IPS-15b (cell line): Measurements from ENCODE around the gene PVR.
"Not testable (repeated sequence)": the region's sequence is repeated elsewhere in the genome, so short reads cannot be mapped to it uniquely, and the experiment has no call there.

Experiments
- H3K27me3 ChIP-seq: one replicate; pipeline ENCODE4 v1.6.1; 2013; ENCODE audit warnings: low read length; ENCODE audit not compliant: control insufficient read depth, insufficient read depth
- H3K36me3 ChIP-seq: one replicate; pipeline ENCODE4 v1.6.1; 2013; ENCODE audit warnings: low read length; ENCODE audit not compliant: control insufficient read depth, insufficient read depth
- H3K4me1 ChIP-seq: one replicate; pipeline ENCODE4 v1.6.1; 2013; ENCODE audit warnings: mild to moderate bottlenecking, low read length; ENCODE audit not compliant: control insufficient read depth, insufficient read depth
- H3K4me3 ChIP-seq: one replicate; pipeline ENCODE4 v1.5.1; 2013; ENCODE audit warnings: low read depth, low read length
- H3K9ac ChIP-seq: one replicate; pipeline ENCODE4 v1.6.1; 2013; ENCODE audit warnings: low read depth, mild to moderate bottlenecking, low read length
- H3K9me3 ChIP-seq: one replicate; pipeline ENCODE4 v1.6.1; 2013; ENCODE audit warnings: mild to moderate bottlenecking, low read length; ENCODE audit not compliant: control insufficient read depth, insufficient read depth

The PVR gene

DNA sequence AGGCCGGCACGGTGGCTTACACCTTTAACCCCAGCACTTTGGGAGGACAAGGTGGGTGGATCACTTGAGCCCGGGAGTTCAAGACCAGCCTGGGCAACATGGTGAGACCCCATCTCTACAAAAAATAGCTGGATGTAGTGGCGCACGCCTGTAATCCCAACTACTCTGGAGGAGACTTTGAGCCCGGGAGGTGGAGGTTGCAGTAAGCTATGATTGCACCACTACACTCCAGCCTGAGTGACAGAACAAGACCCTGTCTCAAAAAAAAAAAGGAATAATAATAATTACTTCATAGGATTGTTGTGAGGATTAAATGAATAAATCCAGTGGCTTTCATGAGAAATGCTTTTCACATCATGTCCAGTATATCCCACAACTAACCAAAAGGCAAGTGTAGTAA lies 22.3 kb upstream of the PVR start:
- no peaks in the 10 kb centered on the region for H3K4me1 ChIP-seq

DNA sequence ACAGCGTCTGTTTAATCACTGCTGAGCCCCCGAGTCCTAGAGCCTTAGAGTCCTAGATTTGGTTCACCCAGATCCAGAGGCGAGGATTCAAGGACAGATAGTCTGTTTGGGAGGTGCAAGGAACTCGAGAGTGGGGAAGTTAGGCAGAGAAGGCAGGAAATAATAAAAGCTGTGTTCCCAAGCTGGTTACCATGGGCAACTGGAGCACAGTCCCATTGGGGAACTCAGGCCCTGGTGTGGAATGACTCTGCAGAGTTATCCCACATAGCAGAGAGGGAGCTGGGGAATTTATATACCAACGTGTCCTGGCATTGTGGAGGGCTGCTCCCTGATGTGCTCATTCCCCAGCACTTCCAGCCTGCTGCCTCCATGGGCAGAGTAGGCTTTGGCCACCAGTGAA lies 20.6 kb upstream of the PVR start:
- no peak overlapping the region for H3K9ac ChIP-seq
- H3K27me3 ChIP-seq, result no peaks in the 10 kb centered on the region
- H3K9me3 ChIP-seq, result no peaks in the 10 kb centered on the region
- H3K4me1 ChIP-seq, result no peaks in the 10 kb centered on the region
- H3K4me3 ChIP-seq, result no peak overlapping the region
- no peaks in the 10 kb centered on the region for H3K36me3 ChIP-seq

More for the DNA sequence above, 22.3 kb upstream of the PVR start:
- no peaks in the 10 kb centered on the region for H3K9me3 ChIP-seq
- no peaks in the 10 kb centered on the region for H3K27me3 ChIP-seq
- H3K4me3 ChIP-seq, result no peak overlapping the region
- no peak overlapping the region for H3K9ac ChIP-seq
- no peaks in the 10 kb centered on the region for H3K36me3 ChIP-seq

DNA sequence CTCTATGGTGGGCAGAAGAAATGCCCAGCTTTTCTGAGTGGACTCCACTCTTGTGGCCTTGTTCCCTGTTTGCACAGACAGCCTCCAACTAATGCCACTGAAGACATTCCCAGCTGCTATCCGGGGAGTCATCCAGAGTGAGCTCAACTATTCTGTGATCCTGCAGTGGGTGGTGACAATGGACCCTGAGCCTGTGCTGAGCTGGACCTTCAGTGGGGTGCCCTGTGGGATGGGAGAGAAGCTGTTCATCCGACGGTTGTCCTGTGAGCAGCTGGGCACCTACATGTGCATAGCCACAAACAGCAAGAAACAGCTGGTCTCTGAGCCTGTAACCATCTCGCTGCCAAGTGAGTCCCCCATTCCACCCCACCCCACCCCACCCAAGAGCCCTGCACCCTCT lies 20.1 kb upstream of the PVR start:
- no peaks in the 10 kb centered on the region for H3K4me1 ChIP-seq
- no peak overlapping the region for H3K4me3 ChIP-seq
- no peaks in the 10 kb centered on the region for H3K36me3 ChIP-seq
- no peaks in the 10 kb centered on the region for H3K9me3 ChIP-seq
- no peaks in the 10 kb centered on the region for H3K27me3 ChIP-seq
- H3K9ac ChIP-seq, result no peak overlapping the region

DNA sequence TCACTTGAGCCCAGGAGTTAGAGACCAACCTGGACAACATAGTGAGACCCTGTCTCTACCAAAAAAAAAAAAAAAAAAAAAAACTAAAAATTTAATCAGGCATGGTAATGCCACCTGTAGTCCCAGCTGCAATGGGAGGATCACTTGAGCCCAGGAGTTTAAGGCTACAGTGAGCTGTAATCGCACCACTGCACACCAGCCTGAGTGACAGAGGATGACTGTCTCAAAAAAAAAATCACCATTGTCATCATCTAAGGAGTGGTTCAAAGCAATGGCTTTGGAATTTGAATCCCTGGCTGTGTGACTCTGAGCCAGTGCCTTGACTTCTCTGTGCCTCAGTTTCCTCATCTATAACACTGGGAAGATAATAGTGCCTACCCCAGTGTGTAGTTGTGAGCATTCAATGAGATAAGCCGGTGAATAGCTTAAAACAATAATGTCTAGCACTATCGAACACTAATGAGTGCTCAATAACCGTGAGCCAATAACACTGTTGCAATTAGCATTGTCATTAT lies 18.8 kb upstream of the PVR start:
- Histone ChIP-seq H3K9ac (no peak overlapping the region), H3K4me1 (no peaks in the 10 kb centered on the region)

DNA sequence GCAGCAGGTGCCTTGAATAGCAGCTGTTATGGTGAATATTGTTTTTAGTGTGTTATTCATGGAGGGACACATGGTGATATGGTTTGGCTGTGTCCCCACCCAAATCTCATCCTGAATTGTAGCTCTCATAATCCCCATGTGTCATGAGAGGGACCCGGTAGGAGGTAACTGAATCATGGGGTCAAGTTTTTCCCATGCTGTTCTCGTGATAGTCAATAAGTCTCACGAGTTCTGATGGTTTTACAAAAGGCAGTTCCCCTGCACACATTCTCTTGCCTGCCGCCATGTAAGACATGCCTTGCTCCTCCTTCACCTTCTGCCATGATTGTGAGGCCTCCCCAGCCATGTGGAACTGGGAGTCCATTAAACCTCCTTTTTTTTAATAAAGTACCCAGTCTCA lies 18.1 kb upstream of the PVR start:
- H3K36me3 ChIP-seq, H3K9me3 ChIP-seq, H3K9ac ChIP-seq, H3K27me3 ChIP-seq, H3K4me1 ChIP-seq, H3K4me3 ChIP-seq: not testable (repeated sequence)

More for the DNA sequence above, 18.8 kb upstream of the PVR start:
- no peaks in the 10 kb centered on the region for H3K27me3 ChIP-seq
- no peaks in the 10 kb centered on the region for H3K9me3 ChIP-seq
- no peaks in the 10 kb centered on the region for H3K36me3 ChIP-seq
- no peak overlapping the region for H3K4me3 ChIP-seq

DNA sequence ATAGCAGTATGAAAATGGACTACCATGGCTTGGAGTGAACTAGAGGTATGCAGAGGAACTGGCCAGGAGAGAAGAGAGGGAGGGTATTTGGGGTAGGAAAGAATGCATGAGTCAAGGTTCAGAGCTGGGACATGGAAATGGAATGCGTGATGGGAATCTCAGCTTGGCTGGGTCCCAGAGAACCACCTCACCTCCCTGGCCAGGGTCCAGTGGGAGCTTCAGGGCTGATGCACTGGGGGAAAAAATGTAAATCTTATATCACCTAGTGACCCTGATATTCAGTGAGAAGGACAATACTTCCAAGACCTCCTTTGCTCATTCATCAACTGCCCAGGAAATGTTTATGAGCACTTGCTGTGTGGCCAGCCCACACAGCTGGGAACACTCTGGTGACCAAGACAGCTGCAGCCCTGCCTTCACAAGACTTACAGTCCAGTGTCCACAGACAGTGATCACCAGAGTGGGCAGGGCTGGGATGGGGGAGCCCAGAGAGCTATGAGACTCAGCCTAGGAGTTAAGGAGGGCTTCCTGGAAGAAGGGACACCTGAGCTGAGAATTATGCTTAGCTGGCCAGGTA lies 17.6 kb upstream of the PVR start:
- no peaks in the 10 kb centered on the region for H3K9me3 ChIP-seq
- no peak overlapping the region for H3K4me3 ChIP-seq
- no peak overlapping the region for H3K9ac ChIP-seq
- H3K36me3 ChIP-seq, result no peaks in the 10 kb centered on the region
- no peaks in the 10 kb centered on the region for H3K27me3 ChIP-seq
- H3K4me1 ChIP-seq, result no peaks in the 10 kb centered on the region

DNA sequence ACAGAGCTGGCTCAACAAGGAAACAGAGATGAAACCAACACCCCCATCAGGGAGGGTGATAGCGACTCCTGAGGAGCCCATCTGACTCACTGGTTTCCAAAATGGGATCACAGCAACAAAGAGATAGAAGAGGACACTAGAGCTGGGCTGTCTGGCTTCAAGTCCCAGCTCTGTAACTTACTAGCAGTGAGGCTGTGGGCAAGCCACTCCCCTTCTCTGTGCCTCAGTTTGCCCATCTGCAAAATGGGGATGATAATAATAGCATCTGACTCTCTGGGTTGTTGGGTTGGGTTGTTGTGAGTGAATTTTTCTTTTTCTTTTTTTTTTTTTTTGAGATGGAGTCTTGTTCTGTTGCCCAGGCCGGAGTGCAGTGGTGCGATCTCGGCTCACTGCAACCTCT lies 16.1 kb upstream of the PVR start:
- H3K36me3 ChIP-seq, result no peaks in the 10 kb centered on the region
- H3K27me3 ChIP-seq, result no peaks in the 10 kb centered on the region
- no peak overlapping the region for H3K4me3 ChIP-seq
- H3K9me3 ChIP-seq, result no peaks in the 10 kb centered on the region
- no peaks in the 10 kb centered on the region for H3K4me1 ChIP-seq
- no peak overlapping the region for H3K9ac ChIP-seq

DNA sequence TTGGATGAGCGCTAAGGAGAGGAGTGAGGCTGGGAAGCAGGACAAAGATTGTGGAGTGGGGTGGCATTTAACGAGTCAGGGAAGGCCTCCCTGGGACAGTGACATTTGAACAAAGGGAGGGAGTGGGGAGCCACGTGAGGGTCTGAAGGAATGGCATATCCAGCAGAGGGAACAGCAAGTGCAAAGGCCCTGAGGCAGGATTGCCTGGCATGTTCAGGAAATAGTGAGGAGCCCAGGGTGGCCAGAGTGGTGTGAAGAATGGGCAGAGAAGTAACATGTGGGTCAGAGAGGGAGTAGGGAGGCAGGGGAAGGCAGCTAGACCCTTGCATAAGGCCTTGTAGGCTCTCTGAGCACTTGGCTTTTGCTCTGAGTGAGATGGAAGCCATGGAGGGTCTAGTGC lies 14.9 kb upstream of the PVR start:
- no peak overlapping the region for H3K9ac ChIP-seq
- H3K27me3 ChIP-seq, result no peaks in the 10 kb centered on the region
- H3K36me3 ChIP-seq, result no peaks in the 10 kb centered on the region
- H3K9me3 ChIP-seq, result no peaks in the 10 kb centered on the region
- H3K4me1 ChIP-seq, result no peaks in the 10 kb centered on the region
- no peak overlapping the region for H3K4me3 ChIP-seq

DNA sequence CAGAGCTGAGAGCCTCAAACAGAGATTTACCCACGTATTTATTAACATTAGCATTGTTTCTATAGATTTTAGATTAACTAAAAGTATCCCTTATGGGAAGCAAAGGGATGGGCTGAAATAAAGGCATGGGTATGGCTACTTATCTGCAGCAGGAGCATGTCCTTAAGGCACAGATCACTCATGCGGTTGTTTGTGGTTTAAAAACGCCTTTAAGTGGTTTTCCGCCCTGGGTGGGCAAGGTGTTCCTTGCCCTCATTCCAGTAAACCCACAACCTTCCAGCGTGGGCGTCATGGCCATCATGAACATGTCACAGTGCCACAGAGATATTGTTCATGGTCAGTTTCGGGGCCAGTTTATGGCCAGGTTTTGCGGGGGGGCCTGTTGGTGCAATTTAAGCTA lies 12.1 kb upstream of the PVR start:
- not testable (repeated sequence) for H3K9me3 ChIP-seq, H3K27me3 ChIP-seq, H3K9ac ChIP-seq, H3K4me1 ChIP-seq, H3K4me3 ChIP-seq, H3K36me3 ChIP-seq

DNA sequence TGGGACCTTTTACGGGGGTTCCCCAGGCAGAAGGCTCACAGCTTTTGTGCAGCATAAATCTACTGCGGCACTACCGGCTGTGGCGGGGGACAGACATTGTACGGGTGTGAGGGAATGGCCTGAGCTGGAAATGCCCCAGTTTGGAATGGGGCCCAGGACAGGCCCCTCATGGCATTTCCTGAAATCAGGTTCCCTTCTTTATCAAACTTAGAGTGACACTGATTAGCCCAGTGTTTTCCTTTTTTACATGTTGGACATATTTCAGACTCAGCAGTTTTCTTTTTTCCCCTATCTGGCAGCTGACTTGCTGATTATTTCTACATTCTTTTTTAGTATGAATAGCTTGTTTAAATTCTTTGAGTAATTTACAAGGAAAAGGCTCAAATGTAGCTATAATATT lies 9.7 kb upstream of the PVR start:
- H3K4me3 ChIP-seq, H3K36me3 ChIP-seq, H3K4me1 ChIP-seq, H3K9ac ChIP-seq, H3K27me3 ChIP-seq, H3K9me3 ChIP-seq: not testable (repeated sequence)

DNA sequence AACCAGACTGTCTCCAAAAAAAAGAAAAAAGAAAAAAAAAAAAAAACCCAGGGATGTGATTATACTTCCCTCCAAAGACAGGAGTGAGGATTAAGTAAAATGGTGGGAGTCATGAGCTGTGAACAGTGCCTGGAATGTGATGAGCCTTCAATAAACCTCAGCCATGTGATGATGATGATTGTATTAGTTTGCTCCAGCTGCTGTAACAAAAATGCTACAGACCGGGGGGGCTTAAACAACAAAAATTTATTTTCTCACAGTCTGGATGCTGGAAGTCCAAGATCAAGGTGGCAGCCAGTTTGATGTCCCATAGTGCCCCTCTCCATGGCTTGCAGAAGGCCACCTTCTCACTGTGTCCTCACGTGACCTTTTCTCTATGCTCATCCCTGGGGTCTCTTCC lies 8.9 kb upstream of the PVR start:
- Histone ChIP-seq H3K36me3 (no peaks in the 10 kb centered on the region), H3K4me3 (no peak overlapping the region), H3K27me3 (no peaks in the 10 kb centered on the region), H3K9me3 (no peaks in the 10 kb centered on the region), H3K9ac (no peak overlapping the region), H3K4me1 (peaks cover 2% of the 10 kb centered on the region)

DNA sequence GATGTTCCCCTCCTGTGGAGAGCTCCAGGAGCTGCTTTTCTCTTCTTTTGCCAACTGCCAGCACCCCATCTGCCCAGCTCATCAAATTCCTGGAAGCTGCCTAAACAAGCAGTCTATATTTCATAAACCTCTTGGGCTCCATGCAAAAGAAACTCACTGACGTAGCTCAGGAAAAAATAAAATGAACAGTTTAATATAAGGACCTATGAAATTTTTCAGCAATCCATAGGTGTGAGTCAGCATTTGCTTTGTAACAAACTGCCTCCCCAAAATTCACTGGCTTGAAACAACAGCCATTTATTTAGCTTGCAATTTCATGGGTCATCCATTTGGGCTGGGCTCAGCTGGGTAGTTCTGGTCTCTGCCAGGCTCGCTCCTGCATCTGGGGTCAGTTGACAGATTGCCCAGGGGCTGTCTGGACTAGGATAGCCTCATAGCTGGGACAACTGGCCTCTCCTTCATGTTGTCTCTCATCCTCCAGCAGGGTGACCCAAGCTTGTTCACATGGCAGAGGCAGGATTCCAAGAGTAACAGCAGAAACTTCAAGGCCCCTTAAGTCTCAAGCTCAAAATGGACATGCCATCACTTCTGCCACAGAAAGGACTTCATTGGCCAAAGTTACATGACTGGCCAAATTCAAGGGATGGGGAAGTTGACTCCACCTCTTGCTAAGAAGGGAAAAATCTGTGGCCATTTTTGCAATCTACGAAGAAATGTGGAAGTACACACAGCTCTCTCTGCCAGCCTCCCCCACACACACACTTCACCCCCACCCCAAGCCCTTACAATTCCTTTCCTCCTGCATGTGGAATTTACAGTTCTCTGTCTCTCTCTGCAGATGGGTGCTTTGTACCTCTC lies 7.9 kb upstream of the PVR start:
- no peaks in the 10 kb centered on the region for H3K9me3 ChIP-seq

More for the DNA sequence above, 7.9 kb upstream of the PVR start:
- Histone ChIP-seq H3K4me1 (peaks cover 2% of the 10 kb centered on the region), H3K9ac (no peak overlapping the region), H3K36me3 (no peaks in the 10 kb centered on the region), H3K4me3 (no peak overlapping the region), H3K27me3 (no peaks in the 10 kb centered on the region)
